ENCODE results near the gene CD320.
"Not testable (repeated sequence)": the region's sequence is repeated elsewhere in the genome, so short reads cannot be mapped to it uniquely, and the experiment has no call there.

Gene CD320

GRCh38 chr19:8306235-8307054 lies 1.7 kb downstream of the CD320 start:
- DNase-seq: no peak

- no peak for DNase-seq
These were observed 2.4 kb downstream of the CD320 start for GRCh38 chr19:8305798-8306197.

DNA sequence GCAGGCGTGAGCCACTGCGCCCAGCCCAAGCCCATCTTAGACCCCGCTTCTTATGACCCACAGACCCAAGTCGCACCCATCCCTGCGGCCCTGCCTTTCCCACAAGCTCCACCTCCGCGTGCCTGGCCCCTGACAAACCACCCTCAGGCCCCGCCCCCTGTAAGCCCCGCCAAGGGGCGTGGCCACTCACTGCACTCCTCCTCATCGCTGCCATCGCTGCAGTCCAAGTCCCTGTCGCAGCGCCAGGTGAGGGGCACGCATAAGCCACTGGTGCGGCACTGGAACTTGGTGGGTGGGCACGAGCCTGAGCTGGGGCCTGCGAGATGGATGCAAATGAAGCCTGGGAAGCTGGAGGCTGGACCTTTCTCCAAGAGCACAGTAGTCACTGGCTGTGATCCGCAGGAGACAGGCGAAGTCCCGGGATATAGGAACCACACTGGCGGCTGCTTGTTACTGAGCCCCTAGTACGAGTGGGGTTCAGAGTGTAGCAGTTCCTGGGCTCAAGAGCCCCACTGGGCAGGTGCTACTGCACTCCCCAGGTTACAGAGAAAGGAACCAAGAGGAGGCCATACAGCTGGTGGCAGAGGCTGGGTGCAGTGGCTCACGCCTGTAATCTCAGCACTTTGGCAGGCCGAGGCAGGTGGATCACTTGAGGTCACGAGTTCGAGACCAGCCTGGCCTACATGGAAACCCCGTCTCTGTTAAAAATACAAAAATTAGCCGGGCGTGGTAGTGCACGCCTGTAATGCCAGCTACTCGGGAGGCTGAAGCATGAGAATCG lies 3.1 kb downstream of the CD320 start:
- DNase-seq: peak in 2 of 3 donors; percentile 10 to 36

DNA sequence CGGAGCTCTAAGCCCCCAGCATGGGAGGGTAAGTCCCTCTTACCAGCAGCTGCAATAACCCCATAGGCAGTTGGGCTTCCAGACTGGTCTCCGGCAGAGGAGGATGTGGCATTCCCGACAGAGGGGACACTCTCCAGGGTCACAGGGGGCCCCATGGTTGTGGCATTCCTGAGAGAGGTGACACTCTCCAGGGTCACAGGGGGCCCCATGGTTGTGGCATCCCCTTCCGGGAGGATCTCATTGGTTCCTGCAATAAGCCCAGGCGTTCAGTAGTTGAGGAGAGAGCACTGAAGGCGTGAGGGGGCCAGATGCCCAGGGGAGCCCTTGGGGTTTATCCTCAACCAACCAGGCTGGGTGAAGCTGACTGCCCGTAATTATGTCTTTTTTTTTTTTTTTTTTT lies 5.4 kb downstream of the CD320 start:
- no peak for DNase-seq

- DNase-seq: peak; percentile 17 to 58 (median 37)
These were observed 5.8 kb downstream of the CD320 start for GRCh38 chr19:8302357-8302691.

- not testable (repeated sequence) for DNase-seq
These were observed 16.8 kb downstream of the CD320 start for GRCh38 chr19:8291337-8291736.

- DNase-seq: not testable (repeated sequence)
These were observed 31.6 kb downstream of the CD320 start for GRCh38 chr19:8276508-8276907.

DNA sequence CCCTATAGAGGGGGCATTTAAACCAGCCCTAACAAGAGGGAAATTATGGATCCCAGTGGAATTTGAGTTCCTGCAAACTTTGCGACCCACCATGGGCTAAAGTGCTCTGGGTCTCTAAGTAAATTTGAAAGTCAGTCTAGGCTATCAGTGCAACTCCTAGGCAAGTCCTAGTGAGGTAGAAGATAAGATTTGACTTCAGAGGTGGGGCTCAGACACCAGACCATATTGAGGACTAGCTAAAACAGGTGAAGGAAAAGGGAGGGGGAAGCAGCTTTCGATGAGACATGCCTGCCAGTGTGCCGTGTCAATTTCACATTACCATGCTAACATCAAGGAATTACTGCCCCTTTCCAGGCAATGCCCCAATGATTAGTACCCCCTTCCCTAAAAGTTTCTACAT lies 38.4 kb downstream of the CD320 start:
- DNase-seq: no peak

- DNase-seq: no peak
These were observed 42.3 kb downstream of the CD320 start for GRCh38 chr19:8265872-8266271.

- not testable (repeated sequence) for DNase-seq
These were observed 43.9 kb downstream of the CD320 start for GRCh38 chr19:8264248-8264647.

DNA sequence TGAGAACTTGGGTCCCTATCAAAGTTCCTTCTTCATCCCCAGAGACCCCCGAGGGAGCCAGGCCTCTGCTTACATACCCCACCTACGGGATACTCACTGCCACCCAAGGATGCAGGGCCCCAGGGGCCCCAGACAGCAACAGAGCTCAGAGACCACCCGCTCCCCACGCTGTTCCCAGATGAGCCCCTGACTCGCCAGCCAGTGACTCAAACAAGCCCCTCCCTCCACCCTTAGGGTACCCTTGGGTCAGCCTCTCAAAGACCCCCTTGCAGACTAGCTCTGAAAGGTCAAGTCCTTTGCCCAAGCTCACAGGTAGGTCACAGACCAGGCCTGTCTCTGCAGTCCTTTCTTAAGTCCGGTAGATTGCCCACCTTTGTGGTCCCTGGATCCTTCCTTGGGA lies 45.7 kb downstream of the CD320 start:
- DNase-seq: no peak

GRCh38 chr19:8261881-8262280 lies 46.3 kb downstream of the CD320 start:
- DNase-seq: no peak

- no peak for DNase-seq
These were observed 46.8 kb downstream of the CD320 start for GRCh38 chr19:8261347-8261746.

DNA sequence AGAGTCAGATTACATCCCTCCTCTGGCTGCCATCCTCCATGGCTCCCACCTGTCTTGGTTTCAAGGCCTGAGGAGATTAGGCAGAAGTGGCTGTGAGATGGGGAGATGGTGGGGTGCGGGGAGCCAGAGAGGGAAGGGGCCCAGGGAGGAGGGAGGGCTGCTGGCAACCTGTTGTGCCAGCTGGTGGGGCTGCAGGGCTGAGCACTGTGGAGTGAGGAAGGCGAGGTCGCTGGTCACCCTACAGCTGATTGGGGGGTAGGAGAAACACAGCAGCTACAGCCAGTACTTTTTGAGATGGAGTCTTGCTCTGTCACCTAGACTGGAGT lies 48.3 kb downstream of the CD320 start:
- no peak for DNase-seq

DNA sequence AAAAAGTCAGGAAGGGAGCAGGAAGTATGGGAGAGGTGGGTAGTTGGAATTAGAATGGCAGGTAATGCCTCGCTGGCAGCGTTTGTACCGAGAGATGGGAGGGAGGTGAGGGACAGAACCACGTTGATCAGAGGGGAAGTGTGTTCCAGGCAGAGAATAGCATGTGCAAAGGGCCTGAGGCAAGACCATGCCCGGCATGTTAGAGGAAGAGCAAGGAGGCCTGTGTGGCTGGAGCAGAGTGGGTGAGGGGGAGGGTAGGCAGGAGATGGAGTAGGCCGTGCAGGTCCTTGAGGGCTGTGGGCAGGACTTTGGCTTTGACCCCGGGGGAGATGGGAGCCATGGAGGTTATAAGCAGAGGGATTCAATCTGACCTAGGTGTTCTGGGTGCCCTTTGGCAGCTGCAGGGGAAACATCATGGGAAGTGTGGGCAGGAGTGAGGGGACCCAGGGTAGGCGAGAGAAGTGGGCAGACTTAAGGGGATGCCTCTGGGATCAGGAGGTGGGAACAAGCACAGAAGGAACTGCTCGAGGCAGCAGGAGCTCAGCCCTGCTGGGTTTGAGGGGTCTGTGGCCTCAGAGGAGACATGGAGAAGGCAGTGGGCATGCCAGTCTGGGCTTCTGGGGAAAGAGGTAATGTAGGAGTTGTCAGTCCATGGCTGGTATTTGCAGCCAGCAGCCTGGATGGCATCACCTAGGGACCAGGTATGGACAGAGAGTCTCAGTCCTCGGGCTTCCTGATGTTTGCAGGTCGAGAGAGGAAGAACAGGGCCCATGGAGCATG lies 48.8 kb downstream of the CD320 start:
- DNase-seq: no peak

- DNase-seq: no peak
These were observed 51.1 kb downstream of the CD320 start for GRCh38 chr19:8257052-8257443.

- DNase-seq: no peak
These were observed 51.7 kb downstream of the CD320 start for GRCh38 chr19:8256276-8257051.

DNA sequence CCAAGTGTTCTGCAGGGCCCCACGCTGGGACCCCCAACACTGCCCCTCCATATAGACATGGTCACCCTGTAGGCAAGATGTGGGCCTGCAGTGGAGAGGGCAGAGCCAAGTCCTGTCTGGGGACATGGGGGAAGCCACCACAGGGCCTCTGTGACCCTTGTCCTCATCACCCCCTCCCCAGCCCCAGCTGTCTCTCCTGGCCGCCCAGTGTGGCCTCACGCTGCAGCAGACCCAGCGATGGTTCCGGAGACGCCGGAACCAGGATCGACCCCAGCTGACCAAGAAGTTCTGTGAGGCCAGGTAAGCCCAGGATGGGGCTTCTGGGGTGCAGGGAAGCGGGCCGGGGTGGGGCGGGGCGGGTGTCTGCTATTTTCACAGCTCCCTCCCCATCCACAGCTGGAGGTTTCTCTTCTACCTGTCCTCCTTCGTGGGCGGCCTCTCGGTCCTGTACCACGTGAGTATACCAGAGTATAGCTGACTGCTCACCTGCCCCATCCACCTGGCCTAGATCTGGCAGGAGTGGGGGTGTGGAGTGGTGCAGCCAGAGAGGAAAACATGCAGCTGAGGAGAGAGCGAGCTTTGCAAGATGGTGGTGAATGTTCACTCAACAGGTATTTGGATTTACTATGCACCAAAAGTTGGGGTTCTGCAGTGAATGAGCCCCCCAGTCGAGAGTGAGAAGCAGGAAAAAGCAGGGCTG lies 52.6 kb downstream of the CD320 start:
- no peak for DNase-seq

DNA sequence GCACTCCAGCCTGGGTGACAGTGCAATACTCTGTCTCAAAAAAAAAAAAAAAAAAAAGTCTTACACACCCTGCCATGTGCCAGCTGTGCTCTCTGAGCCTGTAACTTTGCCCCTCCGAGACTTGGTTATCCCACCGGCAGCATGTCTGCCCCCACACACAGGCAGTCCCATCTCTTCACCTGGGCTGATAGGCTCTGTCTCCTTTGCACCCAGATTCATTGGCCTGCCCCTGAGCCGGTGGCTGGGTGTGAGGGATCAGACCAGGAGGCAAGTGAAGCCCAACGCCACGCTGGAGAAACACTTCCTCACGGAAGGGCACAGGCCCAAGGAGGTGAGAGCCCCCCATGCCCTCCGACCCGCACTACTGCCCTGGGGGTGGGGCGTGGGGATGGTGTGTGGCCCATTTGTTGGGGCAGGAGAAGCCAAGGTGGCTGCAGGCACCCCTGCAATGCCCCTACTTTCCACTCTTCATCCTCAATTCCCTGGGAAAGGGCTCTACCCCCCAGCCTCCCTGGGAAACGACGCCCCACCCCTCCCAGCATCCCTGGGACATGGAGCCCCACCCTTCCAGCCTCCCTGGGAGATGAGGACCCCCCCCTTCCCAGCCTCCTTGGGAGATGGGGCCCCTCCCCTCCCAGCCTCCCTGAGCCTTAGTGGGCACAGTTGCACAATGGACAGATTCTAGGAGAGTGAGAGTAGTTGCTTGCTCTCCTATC lies 53.7 kb downstream of the CD320 start:
- no peak for DNase-seq

DNA sequence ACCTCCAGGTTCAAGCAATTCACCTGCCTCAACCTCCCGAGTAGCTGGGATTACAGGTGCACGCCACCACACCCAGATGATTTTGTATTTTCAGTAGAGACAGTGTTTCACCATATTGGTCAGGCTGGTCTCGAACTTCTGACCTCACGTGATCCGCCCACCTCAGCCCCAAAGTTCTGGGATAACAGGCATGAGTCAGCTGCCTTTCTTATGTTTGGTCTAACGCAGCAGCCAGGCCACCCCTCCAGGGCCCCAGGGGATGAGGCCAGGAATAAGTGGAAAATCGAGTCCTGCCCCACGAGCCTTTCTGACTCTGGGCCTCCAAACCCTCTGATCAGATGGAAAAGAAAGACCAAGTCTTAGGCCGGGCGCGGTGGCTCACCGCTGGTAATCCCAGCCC lies 54.5 kb downstream of the CD320 start:
- DNase-seq: no peak

GRCh38 chr19:8252922-8253589 lies 55.1 kb downstream of the CD320 start:
- DNase-seq: peak; percentile 82 to 92 (median 89)

All from suppressor macrophage treated with lipopolysaccharide for 1 hour (primary cell).